Activated CD8-positive, alpha-beta memory T cell treated with anti-CD3 and anti-CD28 coated beads, Interleukin-2, amount 50 U/mL, for 1 hour (primary cell): ENCODE results near the gene GPR101.
"Not testable (repeated sequence)": the region's sequence is repeated elsewhere in the genome, so short reads cannot be mapped to it uniquely, and the experiment has no call there.

Experiments
- DNase-seq: peaks from one replicate; pipeline ENCODE4 v3.0.0-alpha.2; 2020; ENCODE audit errors: extremely low read depth

The GPR101 gene

GRCh38 chrX:137025930-137026329 is 7.9 kb downstream of the GPR101 start:
- no peak for DNase-seq

- DNase-seq: not testable (repeated sequence)
Observed at GRCh38 chrX:137000236-137000635, 33.6 kb downstream of the GPR101 start.

GRCh38 chrX:136999024-136999423 is 34.8 kb downstream of the GPR101 start:
- DNase-seq: no peak
